H1 (cell line): Measurements from ENCODE around the gene PTPN13. TPM values are rescaled to one million over a fixed set of nuclear protein-coding genes. Genes with fewer than 3 reads are reported as not detected.

Experiments
- CTCF ChIA-PET: fragments of 300-600 bp; sonication (Branson Sonifier 250); formaldehyde crosslinking; loops from one replicate; lab custom pipeline; 2021; ENCODE audit not compliant: partially characterized antibody; lab: Charles Lee
- POLR2A ChIA-PET: fragments of 300-600 bp; sonication (Branson Sonifier 250); formaldehyde crosslinking; loops from one replicate; lab custom pipeline; 2021; ENCODE audit warnings: inconsistent platforms; ENCODE audit not compliant: partially characterized antibody; lab: Charles Lee
- DNase-seq, 2 experiments: peaks; one replicate each; pipeline versions ENCODE4 v3.0.0 to v3.0.0-alpha.2; 2010 to 2022; ENCODE audit warnings: low spot score in 2 of 2, low read depth in 1 of 2, mixed read lengths in 1 of 2
- FAIRE-seq: peaks from 2 replicates; lab custom pipeline; 2011; peaks lifted over from hg19 to GRCh38; lab: Jason Lieb, UNC
- H2AFZ ChIP-seq: 2 replicates; pipeline ENCODE4 v1.8.1; 2012; ENCODE audit warnings: low read length, inconsistent platforms
- H2AK5ac ChIP-seq: 2 replicates; pipeline ENCODE4 v1.6.1; 2013; ENCODE audit warnings: low read depth, low read length
- H2BK120ac ChIP-seq: replicated peaks from 2 replicates; pipeline ENCODE3; 2013; ENCODE audit warnings: low read depth, low read length, inconsistent platforms
- H2BK12ac ChIP-seq: 2 replicates; pipeline ENCODE4 v1.6.1; 2013; ENCODE audit warnings: low read depth, low read length
- H2BK15ac ChIP-seq: 2 replicates; pipeline ENCODE4 v1.6.1; 2013; ENCODE audit warnings: low read length
- H2BK20ac ChIP-seq: 2 replicates; pipeline ENCODE4 v1.6.1; 2013; ENCODE audit warnings: low read length
- H2BK5ac ChIP-seq: 2 replicates; pipeline ENCODE4 v1.6.1; 2013; ENCODE audit warnings: low read depth, low read length
- H3K14ac ChIP-seq: 2 replicates; pipeline ENCODE4 v1.6.1; 2013; ENCODE audit warnings: inconsistent platforms; ENCODE audit not compliant: insufficient read length
- H3K18ac ChIP-seq: 2 replicates; pipeline ENCODE4 v1.6.1; 2013; ENCODE audit warnings: low read length; ENCODE audit errors: extremely low read depth
- H3K23ac ChIP-seq: 2 replicates; pipeline ENCODE4 v1.6.1; 2013; ENCODE audit warnings: inconsistent platforms; ENCODE audit not compliant: insufficient read length
- H3K23me2 ChIP-seq: 2 replicates; pipeline ENCODE4 v1.6.1; 2013; ENCODE audit warnings: low read depth, low read length
- H3K27ac ChIP-seq: 2 replicates; pipeline ENCODE4 v1.6.1; 2011; ENCODE audit warnings: low read depth, low read length, inconsistent platforms
- H3K27me3 ChIP-seq, 4 experiments: replicated peaks in 1 of 4; 1 replicate in 1 of 4; 2 replicates in 3 of 4; pipeline versions ENCODE4 v1.6.1 to v1.8.1; 2011 to 2013; ENCODE audit warnings: low read length in 3 of 4, mild to moderate bottlenecking in 3 of 4, inconsistent platforms in 2 of 4, mixed read lengths in 2 of 4, moderate library complexity in 1 of 4; ENCODE audit not compliant: control insufficient read depth in 3 of 4, insufficient read depth in 3 of 4; ENCODE audit errors: extremely low read depth in 1 of 4
- H3K36me3 ChIP-seq, 4 experiments: 2 replicates each; pipeline versions ENCODE4 v1.6.1 to v1.8.1; 2011 to 2013; ENCODE audit warnings: mild to moderate bottlenecking in 4 of 4, low read length in 3 of 4, moderate library complexity in 2 of 4, control low read depth in 1 of 4, inconsistent platforms in 1 of 4; ENCODE audit not compliant: insufficient read depth in 4 of 4, control insufficient read depth in 2 of 4
- H3K4ac ChIP-seq: replicated peaks from 2 replicates; pipeline ENCODE3; 2013; ENCODE audit warnings: low read length, low read depth, mixed read lengths, inconsistent platforms; ENCODE audit not compliant: insufficient read length
- H3K4me1 ChIP-seq, 4 experiments: replicated peaks in 1 of 4; 1 replicate in 1 of 4; 2 replicates in 3 of 4; pipeline versions ENCODE4 v1.6.1 to v1.8.1; 2011 to 2013; ENCODE audit warnings: low read length in 3 of 4, inconsistent platforms in 2 of 4, mixed read lengths in 1 of 4; ENCODE audit not compliant: insufficient read depth in 4 of 4, control insufficient read depth in 3 of 4
- H3K4me2 ChIP-seq, 2 experiments: 2 replicates each; pipeline versions ENCODE4 v1.6.1 to v1.8.1; 2011 to 2013; ENCODE audit warnings: low read depth in 2 of 2, low read length in 2 of 2, control low read depth in 1 of 2, inconsistent platforms in 1 of 2, mild to moderate bottlenecking in 1 of 2; ENCODE audit not compliant: insufficient read depth in 1 of 2
- H3K4me3 ChIP-seq, 4 experiments: fragments of 200-600, 300-600 bp in 1 of 4; sonication (generic), shearing (Covaris generic), sonication (Bioruptor Twin) in 1 of 4; 2 replicates each; pipeline versions ENCODE4 v1.5.1 to v1.8.1; 2011 to 2016; ENCODE audit warnings: low read length in 4 of 4, low read depth in 3 of 4, control low read depth in 2 of 4, inconsistent platforms in 2 of 4, mild to moderate bottlenecking in 2 of 4, mixed read lengths in 1 of 4, moderate library complexity in 1 of 4; ENCODE audit not compliant: insufficient read depth in 2 of 4; ENCODE audit errors: extremely low read depth in 1 of 4
- H3K56ac ChIP-seq: replicated peaks from 2 replicates; pipeline ENCODE3; 2013; ENCODE audit warnings: low read depth, mild to moderate bottlenecking, mixed read lengths, low read length, inconsistent platforms; ENCODE audit not compliant: insufficient read length
- H3K79me1 ChIP-seq: 2 replicates; pipeline ENCODE4 v1.6.1; 2013; ENCODE audit warnings: low read depth, low read length, control low read depth
- H3K79me2 ChIP-seq, 2 experiments: 2 replicates each; pipeline versions ENCODE4 v1.6.1 to v1.8.1; 2012 to 2013; ENCODE audit warnings: low read length in 2 of 2, mild to moderate bottlenecking in 2 of 2, inconsistent platforms in 1 of 2; ENCODE audit not compliant: insufficient read depth in 2 of 2, control insufficient read depth in 1 of 2
- H3K9ac ChIP-seq, 4 experiments: replicated peaks in 1 of 4; 1 replicate in 1 of 4; 2 replicates in 3 of 4; pipeline versions ENCODE4 v1.6.1 to v1.8.1; 2011 to 2013; ENCODE audit warnings: low read depth in 3 of 4, low read length in 3 of 4, control low read depth in 2 of 4, mild to moderate bottlenecking in 2 of 4, moderate library complexity in 2 of 4, inconsistent platforms in 1 of 4; ENCODE audit errors: extremely low read depth in 1 of 4
- H3K9me3 ChIP-seq, 2 experiments: 2 replicates each; pipeline versions ENCODE4 v1.6.1 to v1.8.1; 2012 to 2013; ENCODE audit warnings: mild to moderate bottlenecking in 2 of 2, moderate library complexity in 2 of 2, control low read depth in 1 of 2, inconsistent platforms in 1 of 2, low read depth in 1 of 2, low read length in 1 of 2, mixed read lengths in 1 of 2; ENCODE audit not compliant: insufficient read depth in 2 of 2
- H4K20me1 ChIP-seq, 2 experiments: replicated peaks in 1 of 2; 2 replicates each; pipeline versions ENCODE3 to v1.8.1; 2011 to 2013; ENCODE audit warnings: inconsistent platforms in 2 of 2, low read length in 2 of 2, mild to moderate bottlenecking in 1 of 2; ENCODE audit not compliant: insufficient read depth in 2 of 2, control insufficient read depth in 1 of 2
- H4K5ac ChIP-seq: 2 replicates; pipeline ENCODE4 v1.6.1; 2013; ENCODE audit warnings: low read length, low read depth, mixed read lengths, inconsistent platforms; ENCODE audit not compliant: insufficient read length
- H4K8ac ChIP-seq: 2 replicates; pipeline ENCODE4 v1.8.0; 2013; ENCODE audit warnings: mild to moderate bottlenecking, moderate library complexity, low read length, inconsistent platforms; ENCODE audit not compliant: insufficient read depth; ENCODE audit errors: extremely low read depth
- H4K91ac ChIP-seq: replicated peaks from 2 replicates; pipeline ENCODE3; 2013; ENCODE audit warnings: low read length, mixed read lengths, inconsistent platforms; ENCODE audit not compliant: insufficient read length
- HDAC6 ChIP-seq: IDR thresholded peaks from one replicate; pipeline ENCODE4 v1.7.1; 2012; ENCODE audit warnings: low read depth, mild to moderate bottlenecking, inconsistent platforms, low read length, moderate library complexity
- PHF8 ChIP-seq: fragments of 200-600 bp; sonication (generic); conservative IDR thresholded peaks from 2 replicates; pipeline ENCODE4 v1.7.1; 2012; ENCODE audit warnings: low read depth, mild to moderate bottlenecking, inconsistent platforms, low read length, moderate library complexity
- RFX5 ChIP-seq: IDR thresholded peaks from 2 replicates; pipeline ENCODE4 v1.6.1; 2011; ENCODE audit warnings: low read depth, low read length, improper control_type of control experiment, borderline replicate concordance
- TAF7 ChIP-seq: optimal IDR thresholded peaks from 2 replicates; pipeline ENCODE3; 2011; ENCODE audit warnings: low read depth, mild to moderate bottlenecking, inconsistent platforms, low read length, moderate library complexity, borderline replicate concordance
- TCF12 ChIP-seq: IDR thresholded peaks from 2 replicates; pipeline ENCODE4 v1.6.1; 2011; ENCODE audit warnings: low read depth, mild to moderate bottlenecking, low read length
- TEAD4 ChIP-seq: IDR thresholded peaks from 2 replicates; pipeline ENCODE4 v1.6.1; 2012; ENCODE audit warnings: low read depth, low read length, inconsistent platforms, mixed read lengths
- YY1 ChIP-seq: IDR thresholded peaks from 2 replicates; pipeline ENCODE4 v1.6.1; 2011; ENCODE audit warnings: low read depth, mild to moderate bottlenecking, low read length
- WGBS, 2 experiments: shearing (Covaris generic) in 1 of 2; methylation state at CpG; one replicate each; pipeline versions ENCODE4 v1.1.6 to v1.1.7; 2013 to 2015; ENCODE audit warnings: low lambda C conversion rate in 2 of 2, mixed read lengths in 2 of 2, inconsistent platforms in 1 of 2, low coverage in 1 of 2, missing lambda C conversion rate in 1 of 2; ENCODE audit not compliant: insufficient replicate concordance in 2 of 2, insufficient coverage in 1 of 2, insufficient read length in 1 of 2; ENCODE audit errors: extremely low coverage in 1 of 2, missing lambda C conversion rate in 1 of 2; 5-methylcytosine and 5-hydroxymethylcytosine counted together
- polyA plus RNA-seq, 7 experiments: library from polyadenylated mRNA; depleted of rRNA in 3 of 7; stranded (reverse) in 5 of 7; unstranded in 2 of 7; fragments of >200 nt in 5 of 7; fragments of 200-250 nt in 2 of 7; gene quantifications; 1 replicate in 5 of 7; 2 replicates in 1 of 7; 4 replicates in 1 of 7; pipeline versions ENCODE4 v1.2.1 to v1.2.3, GENCODE V29; 2011 to 2013; ENCODE audit warnings: missing spikeins in 2 of 7, mixed read lengths in 2 of 7
- total RNA-seq: library from RNA; stranded (reverse); fragmentation: NEBNext Ultra II Directional; extraction: Animal tissue kit (Norgen Biotek cat#: 25700); gene quantifications from 2 replicates; pipeline ENCODE4 v1.2.1, GENCODE V29; 2021

The PTPN13 gene
- total and polyA plus RNA-seq, 2 of the 8 experiments (the other 6 are each of a cell fraction or from before 2014, with no cell fraction given) = 12.7 to 57.9 TPM

GRCh38 chr4:86586626-86587380 is 7.3 kb upstream of the PTPN13 start:
- peaks cover 0 to 2% of the 10 kb centered on the region in 2 experiments for H4K20me1 ChIP-seq
- no peak overlapping the region for H2BK5ac ChIP-seq
- TF ChIP-seq PHF8 (no peak), TCF12 (no peak), YY1 (no peak), RFX5 (no peak), TEAD4 (no peak), TAF7 (no peak), HDAC6 (no peak)
- H3K23ac ChIP-seq = no peak overlapping the region
- no peak overlapping the region for H2AK5ac ChIP-seq
- no peak overlapping the region for H4K5ac ChIP-seq
- no peaks in the 10 kb centered on the region for H3K79me1 ChIP-seq
- no peak overlapping the region for H2BK12ac ChIP-seq
- no peak overlapping the region for H3K4me3 ChIP-seq
- no peaks in the 10 kb centered on the region for H3K9me3 ChIP-seq
- FAIRE-seq (peak; percentile 36), DNase-seq (no peak)
- H3K23me2 ChIP-seq = no peaks in the 10 kb centered on the region
- H3K18ac ChIP-seq = no peak overlapping the region
- no peak overlapping the region for H3K4ac ChIP-seq
- H4K91ac ChIP-seq = no peak overlapping the region
- H4K8ac ChIP-seq = no peak overlapping the region
- WGBS, 2 experiments = 82% methylated on average over 7 of the region's 7 CpGs; no CpG with 5 or more reads in 1 of the 2 experiments
- POLR2A ChIA-PET = interaction anchor here (0.7 to 1.3 kb wide), 2 partner anchors 16 to 580 kb away, joined by 3 to 5 read pairs; no protein-coding TSS in a partner anchor
- H3K27me3 ChIP-seq = no peaks in the 10 kb centered on the region
- H2BK120ac ChIP-seq = no peak overlapping the region
- H3K4me1 ChIP-seq = peaks cover 0 to 2% (median 0%) of the 10 kb centered on the region in 4 experiments; a peak in 1 of 7 replicates
- H2BK15ac ChIP-seq = no peak overlapping the region
- no peak overlapping the region for H3K4me2 ChIP-seq
- no peaks in the 10 kb centered on the region for H3K79me2 ChIP-seq
- no peaks in the 10 kb centered on the region for H3K36me3 ChIP-seq
- H3K27ac ChIP-seq = no peak overlapping the region
- no peak overlapping the region for H3K56ac ChIP-seq
- H3K14ac ChIP-seq = no peak overlapping the region
- CTCF ChIA-PET = interaction anchor here (0.8 to 1.7 kb wide), 5 partner anchors 9 to 296 kb away, joined by 3 to 6 read pairs (median 3); no protein-coding TSS in a partner anchor
- H3K9ac ChIP-seq = no peak overlapping the region
- H2AFZ ChIP-seq = no peak overlapping the region
- no peak overlapping the region for H2BK20ac ChIP-seq
